Stimulated activated CD8-positive, alpha-beta memory T cell treated with anti-CD3 and anti-CD28 coated beads, Interleukin-12 subunit alpha, Interleukin-12 subunit beta, amount 100 ng/mL, for 1 hour (primary cell): ENCODE results near the gene PLCB1.

Experiments
- DNase-seq: peaks from one replicate; pipeline ENCODE4 v3.0.0-alpha.2; 2020; ENCODE audit warnings: low read depth

PLCB1 gene

DNA sequence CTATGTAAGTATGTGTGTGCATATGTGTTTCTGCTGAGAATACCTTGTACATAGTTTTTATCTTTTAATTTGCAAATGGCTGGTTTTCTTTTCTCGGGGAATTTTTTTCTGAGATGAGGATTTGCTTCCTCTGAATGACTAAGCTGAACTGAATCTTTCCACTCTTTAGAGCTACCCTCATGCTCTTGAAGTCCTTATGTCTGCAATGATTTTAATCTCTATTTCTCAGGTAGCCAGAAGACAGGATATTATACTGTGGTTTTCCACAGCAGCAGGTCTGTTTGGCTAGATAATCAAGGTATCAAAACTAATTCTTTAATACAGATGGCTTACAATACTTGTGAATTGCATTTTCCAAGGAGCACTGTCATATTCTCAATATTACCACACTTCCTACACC is 114.7 kb downstream of the PLCB1 start:
- no peak for DNase-seq

DNA sequence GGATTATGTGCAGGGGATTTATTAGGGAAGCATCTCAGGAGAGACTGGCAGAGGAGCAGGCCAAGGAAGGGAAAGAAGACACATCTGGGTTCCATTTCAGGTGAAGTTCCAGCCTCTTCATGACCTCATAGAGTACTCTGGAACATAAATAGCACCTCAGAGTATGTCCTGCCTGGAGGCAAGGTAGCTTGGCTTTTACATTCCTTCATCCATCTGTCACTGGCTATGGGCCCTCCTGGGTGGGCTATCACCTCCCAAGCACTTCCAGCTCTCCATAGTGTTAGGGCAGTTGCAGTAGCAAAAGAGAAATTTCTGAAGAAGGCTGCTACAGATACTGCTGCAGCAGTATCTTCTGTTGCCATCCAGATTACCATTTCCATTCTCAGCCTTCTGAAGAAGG is 116.0 kb downstream of the PLCB1 start:
- DNase-seq = no peak

DNA sequence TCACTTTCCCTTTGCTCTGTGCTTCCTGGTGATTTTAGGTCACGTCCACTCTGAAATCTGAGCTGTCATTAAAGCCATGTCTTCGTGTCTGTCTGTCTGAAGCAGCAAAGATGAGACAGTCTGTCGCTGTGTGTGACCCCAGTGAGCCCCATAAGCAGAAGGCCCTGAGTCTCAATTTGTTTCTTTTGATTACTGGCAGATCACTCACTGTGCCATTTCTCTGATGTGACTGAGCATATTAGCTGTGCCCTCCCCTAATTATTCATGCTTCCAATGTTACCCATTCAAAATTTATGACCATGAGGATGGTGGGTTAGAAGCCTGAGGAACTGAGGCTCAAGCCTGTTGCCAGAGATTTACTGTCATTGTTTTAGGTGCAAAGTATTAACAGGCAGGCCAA is 117.6 kb downstream of the PLCB1 start:
- no peak for DNase-seq

DNA sequence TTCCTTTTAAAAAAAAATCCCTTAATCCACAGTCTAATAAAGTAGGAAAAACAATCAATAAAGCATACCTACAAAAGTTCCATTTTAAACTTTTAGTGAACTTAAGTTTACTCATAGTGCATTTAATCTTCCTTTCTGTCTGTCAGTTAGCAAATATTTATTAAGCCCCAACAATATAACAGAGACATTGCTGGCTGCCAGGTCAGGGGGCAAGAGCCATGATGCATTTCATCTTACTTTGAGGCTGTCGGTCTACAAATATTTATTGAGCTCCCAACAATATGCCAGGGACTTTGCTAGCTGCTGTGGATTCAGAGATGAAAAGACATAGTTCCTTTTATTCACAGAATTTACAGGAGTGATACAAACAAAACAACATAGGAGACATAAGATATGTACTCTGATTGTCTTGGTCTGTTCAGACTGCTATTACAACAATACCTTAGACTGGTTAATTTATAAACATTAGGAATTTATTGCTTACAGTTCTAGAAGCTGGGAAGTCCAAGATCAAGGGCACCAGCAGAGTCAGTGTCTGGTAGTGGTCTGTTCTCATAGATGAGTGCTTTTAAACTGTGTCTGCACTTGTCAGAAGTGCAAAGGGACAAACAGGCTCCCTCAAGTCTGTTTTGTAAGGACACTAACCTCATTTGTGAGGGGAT is 118.6 kb downstream of the PLCB1 start:
- DNase-seq = no peak

DNA sequence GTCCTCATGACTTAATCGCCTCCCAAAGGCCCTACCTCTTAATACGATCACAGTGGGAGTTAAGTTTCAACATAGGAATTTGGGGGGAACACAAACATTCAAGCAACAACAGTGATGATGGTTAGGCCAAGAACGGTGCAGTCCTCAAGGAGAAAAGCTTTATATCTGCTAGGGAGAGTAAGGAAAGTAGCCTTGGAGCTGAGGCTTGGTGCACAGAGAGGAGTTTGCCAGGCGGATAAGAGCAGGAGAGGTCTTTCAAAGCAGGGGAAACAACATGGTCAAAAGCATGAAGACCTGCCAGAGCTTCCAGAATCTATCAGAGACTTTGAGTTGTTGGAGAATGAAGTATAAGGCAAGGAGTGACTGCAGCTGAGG is 119.1 kb downstream of the PLCB1 start:
- no peak for DNase-seq

DNA sequence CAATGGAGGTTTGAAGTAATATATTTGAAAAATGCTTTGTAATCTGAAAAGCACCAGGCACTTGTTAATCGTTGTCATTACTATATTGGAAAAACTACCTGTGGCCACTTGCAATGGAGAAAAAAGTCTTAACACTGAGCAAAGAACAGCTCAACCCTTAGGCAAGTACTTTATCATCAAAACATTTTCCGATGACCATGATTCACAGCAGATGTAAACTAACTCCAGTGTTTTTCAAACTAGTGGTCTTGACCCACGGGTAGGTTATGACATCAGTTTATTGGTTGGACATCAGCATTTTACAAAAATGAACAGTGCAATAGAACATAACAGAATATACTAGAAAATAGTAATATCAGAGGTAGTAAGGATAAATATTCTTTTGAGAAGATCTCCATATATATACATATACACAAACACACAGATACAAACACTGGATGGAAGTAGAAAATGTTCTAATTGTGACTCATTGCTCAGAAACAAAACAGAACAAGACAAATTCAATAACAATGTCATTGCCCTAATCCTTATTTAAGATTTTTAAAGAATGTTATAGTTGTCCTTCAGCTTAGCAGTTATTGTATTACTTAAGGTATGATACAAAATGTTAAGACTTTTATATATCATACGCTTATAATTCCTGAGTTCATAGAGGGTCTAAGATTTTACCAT is 123.0 kb downstream of the PLCB1 start:
- no peak for DNase-seq

DNA sequence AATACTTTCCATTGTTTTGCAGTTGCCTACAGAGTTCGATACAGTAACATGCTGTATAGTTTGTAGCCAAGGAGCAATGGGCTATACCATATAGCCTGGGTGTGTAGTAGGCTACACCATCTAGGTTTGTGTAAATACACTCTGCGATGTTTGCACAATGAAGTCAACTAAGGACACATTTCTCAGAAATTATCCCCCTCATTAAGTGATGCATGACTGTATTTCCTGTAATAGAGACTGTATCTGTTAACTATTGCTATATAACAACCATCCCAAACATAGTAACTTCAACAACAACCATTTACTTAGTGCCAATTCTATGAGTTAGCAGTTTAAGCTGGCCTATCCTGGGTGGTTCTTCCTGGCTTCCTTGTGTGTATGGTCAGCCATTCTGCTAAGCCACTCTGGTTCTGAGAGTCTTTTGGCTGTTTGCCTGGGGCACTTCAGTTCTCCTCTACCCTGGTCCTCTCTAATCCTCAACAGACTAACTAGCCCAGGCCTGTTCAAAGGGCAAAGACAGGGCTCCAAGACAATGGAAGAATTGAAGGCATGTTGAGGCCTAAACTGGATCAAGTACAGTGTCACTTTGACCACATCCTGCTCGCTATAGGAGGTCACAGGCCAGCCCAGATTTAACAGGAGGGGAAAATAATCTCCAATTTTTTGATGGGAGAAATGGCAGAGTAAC is 124.0 kb downstream of the PLCB1 start:
- DNase-seq = no peak

DNA sequence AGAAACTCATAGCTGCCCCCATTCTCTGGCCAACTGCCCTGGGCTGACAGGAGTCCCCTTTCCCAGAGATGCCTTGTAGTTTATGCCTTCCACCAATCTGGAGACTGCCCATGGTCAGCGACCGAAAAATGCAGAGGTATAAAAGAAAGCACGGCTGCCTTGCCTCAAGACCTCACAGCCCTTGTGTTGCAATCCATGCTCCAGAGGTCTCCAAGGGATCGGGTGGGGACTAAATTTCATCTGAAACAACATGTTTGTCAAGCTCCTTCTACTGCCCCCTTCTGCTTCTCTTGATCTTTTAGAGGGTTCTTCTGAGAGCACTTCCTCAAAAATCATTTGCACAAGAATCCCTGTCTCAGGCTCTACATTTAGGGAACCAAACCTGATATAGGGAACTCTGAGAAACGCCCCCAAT is 128.8 kb downstream of the PLCB1 start:
- no peak for DNase-seq

DNA sequence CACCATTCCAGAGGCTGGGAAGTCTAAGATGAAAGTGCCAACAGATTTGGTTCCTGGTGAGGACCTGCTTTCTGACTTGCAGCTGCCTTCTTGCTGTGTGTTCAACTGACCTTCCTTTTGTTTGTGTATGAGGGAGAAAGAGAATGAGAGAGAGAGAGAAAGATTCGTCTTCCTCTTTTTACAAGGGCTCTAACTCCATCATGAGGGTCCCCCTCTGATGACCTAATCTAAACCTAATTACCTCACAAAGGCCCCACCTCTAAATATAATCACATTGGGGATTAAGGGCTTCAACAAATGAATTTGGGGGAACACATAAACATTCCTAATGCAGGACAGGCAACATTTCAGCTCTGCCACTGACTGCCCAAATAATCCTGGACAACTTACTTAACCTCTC is 130.7 kb downstream of the PLCB1 start:
- no peak for DNase-seq

DNA sequence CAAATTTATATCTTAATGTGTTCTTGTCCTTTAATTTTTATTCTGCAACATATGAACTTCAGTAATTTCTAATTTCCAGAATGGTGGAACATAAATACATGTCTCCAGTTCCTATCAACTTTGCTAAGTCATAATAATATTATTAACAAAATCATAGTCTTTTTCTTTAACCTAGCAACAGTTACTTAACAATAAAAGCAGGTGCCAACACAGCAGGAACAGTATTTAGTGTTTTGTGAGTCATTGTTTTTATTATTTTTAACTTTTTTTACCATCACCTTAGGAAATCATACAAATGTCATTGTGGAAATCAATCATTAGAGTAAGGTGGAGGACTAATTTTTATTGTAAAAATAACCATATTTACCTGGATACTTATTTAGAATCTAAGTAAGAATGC is 133.5 kb downstream of the PLCB1 start:
- no peak for DNase-seq

DNA sequence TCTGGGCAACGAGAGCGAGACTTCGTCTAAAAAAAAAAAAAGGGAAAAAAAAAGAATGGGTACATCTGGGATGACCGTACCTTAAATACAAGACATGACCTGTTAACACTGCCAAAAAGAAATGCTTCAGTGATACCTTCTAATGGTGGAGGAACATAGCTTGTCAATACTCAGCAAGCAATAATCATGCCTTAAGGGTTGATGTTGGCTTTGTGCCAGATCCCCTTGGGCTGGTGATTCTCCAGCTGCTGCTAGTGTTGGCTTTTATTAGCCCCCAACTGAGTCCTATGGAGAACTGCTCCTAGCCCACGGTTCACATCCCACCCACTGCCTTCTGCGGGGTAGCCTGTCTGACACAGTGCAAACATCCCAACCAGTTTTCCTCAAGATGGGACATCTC is 134.9 kb downstream of the PLCB1 start:
- DNase-seq = no peak

DNA sequence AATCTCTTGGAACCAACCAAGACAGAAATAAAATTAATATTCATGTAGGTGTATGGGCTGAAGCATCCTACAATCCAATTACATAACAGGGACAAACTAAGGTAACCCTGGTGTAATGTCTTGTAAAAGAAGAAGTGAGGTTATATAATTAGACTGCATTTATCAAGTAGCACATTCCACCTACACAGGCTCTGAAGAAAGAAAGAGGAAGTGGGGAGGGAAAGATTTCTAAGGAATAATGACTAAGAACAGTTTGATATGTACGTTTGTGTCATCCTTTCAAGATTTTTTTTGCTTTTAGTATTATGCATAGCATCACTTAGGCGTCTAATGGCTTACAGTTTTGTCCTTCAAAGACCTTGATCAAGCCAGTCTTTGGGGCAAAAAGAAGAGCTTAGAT is 139.7 kb downstream of the PLCB1 start:
- no peak for DNase-seq

DNA sequence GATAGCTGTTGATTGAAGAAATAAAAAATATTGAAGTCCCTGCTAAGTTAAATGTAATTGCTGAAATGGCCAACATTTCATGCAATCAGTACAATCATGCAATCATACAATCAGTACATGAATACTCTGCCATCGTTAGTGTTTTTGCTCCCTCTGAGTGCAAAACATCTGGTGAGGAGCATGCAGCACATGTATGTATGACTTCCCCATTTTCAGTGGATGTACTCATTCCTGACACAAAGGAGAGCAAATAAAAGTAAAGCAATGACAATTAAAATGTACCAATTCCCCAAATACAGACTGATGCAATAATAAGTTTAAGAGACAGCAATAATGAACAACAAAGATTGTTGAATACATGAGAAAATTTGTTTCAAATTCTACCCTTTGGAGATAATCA is 140.7 kb downstream of the PLCB1 start:
- no peak for DNase-seq

DNA sequence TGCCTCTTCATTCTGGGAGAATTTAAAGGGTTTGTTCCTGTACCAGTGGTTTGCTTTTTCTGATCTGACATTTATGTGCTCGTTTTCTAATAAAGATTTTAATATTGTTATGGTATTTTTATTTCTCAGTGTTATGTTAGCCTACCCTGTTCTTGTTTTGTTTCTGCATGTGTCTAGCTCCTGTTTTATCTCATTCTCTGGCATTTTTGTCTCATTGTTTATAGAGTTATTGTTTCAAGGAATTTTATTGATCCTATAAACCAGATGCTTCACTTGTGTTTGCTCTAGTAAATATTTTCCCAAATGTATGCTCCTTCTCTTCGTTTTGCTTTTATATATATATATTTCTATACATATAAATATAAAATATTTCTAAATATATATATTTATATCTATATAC is 152.8 kb downstream of the PLCB1 start:
- DNase-seq = no peak

DNA sequence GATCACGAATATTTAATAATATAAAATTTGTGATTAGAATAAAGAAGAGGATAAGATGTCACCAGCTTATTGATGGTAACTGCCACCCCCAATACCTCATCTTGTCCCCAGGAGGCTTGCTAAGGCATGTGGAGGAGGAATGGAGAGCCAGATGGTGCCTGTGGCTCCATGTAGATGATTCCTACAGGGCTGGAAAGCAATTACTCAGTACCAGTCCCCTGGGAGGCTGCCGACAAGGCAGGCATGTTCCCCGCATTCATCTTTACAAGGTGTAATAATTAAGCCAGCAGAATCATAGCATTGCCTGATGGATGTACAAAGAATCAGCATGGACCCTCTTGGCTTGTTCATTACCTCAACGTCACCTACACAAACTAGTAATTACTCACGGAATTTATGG is 155.3 kb downstream of the PLCB1 start:
- DNase-seq = no peak

DNA sequence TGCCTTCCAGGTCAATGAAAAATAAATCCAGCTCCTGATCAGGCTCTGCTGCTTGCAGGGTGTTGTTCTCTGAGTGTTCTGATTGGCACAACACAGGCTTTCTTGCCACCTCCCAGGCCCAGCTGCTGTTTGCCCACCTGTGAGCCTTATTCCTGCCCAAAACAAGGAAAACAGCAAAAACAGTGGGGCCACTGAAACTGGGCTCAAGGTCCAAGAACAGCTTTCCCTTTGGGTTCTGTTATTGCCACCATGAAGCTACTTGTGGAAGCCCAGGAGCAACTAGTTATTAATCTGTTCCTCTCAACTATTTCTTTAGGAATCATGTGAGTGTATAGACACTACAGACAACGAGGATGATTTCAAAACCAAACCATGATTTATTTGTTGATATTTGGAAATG is 159.1 kb downstream of the PLCB1 start:
- DNase-seq = no peak

DNA sequence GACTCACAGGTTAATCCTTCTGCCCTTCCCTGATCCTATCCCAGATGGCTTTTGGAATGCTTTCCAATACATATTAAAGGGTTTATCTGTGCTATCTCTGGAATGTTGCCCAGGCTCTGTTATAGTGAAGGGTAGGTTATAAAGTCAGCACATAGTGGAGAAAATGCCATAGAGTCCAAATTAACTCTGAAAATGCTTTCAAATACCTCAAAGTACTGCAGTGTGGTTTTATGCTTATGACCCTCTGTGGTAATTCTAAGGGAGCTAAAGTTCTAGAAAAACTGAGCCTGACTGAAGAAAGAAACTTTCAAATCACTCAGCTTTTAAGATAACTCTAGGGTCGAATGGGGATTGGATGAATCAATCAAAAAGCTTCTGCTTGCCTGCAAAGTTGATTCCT is 159.8 kb downstream of the PLCB1 start:
- DNase-seq = no peak

DNA sequence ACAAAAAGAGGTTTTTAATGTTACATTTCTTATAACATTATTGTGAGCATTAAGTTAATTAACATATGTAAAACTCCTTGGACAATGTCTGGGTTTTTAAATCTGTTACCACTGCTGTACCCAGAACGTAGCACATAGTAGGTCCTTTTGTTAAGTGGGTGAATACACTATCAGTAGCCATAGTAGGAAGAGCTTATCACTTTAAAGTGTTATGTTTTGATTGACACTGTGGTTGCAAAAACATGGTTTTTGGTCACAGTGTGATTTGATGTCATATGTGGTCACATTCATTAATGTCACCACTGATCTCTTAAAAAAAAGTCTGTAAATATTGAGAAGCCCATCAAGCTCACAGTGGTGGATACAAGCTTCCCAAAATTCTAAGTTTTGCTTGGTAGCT is 160.7 kb downstream of the PLCB1 start:
- no peak for DNase-seq

DNA sequence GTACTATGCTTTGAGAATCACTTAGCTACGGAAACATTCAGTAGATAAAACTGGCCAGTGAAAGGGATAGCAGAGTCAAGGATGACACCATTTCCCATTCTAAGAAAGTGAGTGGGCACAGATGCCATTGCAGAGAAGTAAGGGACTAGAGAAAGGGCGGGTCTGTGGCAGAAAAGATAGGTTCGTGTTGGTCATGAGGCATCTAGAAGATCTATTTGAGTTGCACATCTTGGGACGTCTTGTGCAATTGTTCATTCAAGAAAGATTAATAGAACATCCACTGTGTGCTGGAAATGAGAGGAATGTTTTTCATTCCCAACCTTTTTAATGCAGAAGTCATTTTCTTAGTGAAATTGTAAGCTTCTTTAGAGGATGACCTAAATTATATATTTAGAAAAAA is 161.7 kb downstream of the PLCB1 start:
- DNase-seq = no peak

DNA sequence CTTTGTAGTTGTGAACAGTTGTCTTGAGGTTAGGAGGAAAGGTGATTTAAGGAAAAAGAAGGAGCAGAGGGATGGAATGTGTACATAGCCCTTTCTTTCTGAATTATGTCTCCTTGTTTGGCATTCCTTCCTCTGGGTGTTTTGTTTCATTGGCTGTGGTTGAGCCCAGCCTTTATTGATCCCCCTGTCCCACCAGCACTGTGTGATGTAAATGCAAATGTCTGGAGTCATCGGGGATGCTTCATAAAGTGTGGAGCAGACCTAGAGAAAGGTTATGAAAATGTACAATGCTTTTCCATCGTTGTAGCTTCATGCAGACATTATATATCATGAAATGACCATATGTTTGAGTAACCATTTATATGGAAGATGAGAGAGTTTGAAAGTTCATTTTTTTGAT is 164.5 kb downstream of the PLCB1 start:
- no peak for DNase-seq

DNA sequence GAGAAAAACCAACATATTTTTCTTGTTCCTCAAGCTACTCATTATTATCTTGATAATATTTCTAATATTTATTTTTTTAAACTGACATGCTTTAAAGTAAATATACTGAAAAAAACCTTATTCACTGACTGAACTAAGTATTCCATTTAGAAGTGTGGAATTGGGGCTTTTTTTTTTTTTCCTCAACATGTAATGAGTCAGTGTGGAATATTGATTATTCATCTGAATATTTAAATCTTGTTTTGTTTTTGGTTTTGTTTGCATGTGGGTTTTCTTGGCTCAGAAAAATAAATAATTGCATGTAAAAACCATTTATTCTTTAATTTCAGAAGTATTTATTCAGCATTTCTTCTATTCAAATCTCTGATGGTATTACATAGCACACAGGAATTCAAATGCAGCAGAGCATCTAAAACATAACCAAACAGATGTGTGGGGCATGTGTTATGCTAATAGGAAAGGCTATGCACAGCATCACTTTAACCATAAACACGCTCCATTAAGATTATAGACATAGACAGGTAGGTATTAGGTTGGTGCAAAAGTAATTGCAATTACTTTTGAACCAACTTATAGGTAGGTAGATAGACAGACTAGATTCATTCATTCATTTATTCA is 166.5 kb downstream of the PLCB1 start:
- no peak for DNase-seq

DNA sequence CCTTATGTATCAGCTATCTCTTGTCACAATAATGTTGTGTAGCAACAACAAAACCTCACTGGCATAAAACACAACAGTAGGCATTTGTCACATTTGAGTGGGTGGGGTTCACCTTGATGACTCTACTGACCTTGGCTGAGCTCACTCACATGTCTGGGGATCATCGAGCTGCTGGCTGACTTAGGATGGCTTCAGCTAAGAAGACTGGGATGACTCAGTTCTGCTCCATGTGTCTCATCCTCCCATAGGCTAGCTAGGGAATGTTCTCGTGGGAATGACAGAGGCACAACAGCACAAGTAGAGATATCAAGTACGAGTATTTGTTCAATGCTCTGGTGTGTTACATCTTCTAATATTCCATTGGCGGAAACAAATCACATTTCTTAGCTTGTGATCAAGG is 167.9 kb downstream of the PLCB1 start:
- DNase-seq = no peak

DNA sequence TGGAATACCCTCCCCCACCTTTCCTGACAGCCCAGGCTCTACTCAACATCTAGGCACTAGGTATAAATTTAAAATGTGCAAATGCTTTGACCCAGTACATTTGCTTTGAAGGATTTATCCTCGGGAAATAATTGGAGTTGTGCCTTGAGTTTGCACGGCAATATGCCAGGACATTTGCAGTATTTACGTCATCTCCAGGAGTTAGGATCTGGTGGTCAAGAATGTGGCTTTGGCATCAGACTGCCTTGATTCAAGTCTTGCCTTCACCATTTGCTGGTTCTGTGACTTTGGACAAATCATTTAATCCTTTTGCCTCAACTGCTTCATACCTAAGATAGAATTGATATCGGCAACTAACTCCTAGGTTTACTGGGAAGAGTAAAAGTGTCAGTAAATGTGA is 169.6 kb downstream of the PLCB1 start:
- no peak for DNase-seq
